ENCODE data around the gene ENPP7. TPM values are rescaled to one million over a fixed set of nuclear protein-coding genes. Genes with fewer than 3 reads are reported as not detected.

ENPP7 gene
- total RNA-seq, 2 donors from 2014 or later: not detected

GRCh38 chr17:79737922-79738578 lies 7.3 kb downstream of the ENPP7 start:
- Histone ChIP-seq H3K27ac (no peak overlapping the region), H3K4me1 (ENCODE audit: control insufficient read depth in 1 of 2, low read depth in 2 of 2) (peaks cover 3 to 8% of the 10 kb centered on the region in 2 donors), H3K9me3 (no peaks in the 10 kb centered on the region), H3K36me3 (no peaks in the 10 kb centered on the region), H3K27me3 (replicated peaks; ENCODE audit: insufficient read depth) (no peaks in the 10 kb centered on the region), H3K4me3 (no peak overlapping the region)
- DNase-seq (ENCODE audit: low spot score) (no peak), ATAC-seq (ENCODE audit: insufficient number of reproducible peaks, low FRiP score, low read depth) (no peak)
- TF ChIP-seq, protein P1, sequence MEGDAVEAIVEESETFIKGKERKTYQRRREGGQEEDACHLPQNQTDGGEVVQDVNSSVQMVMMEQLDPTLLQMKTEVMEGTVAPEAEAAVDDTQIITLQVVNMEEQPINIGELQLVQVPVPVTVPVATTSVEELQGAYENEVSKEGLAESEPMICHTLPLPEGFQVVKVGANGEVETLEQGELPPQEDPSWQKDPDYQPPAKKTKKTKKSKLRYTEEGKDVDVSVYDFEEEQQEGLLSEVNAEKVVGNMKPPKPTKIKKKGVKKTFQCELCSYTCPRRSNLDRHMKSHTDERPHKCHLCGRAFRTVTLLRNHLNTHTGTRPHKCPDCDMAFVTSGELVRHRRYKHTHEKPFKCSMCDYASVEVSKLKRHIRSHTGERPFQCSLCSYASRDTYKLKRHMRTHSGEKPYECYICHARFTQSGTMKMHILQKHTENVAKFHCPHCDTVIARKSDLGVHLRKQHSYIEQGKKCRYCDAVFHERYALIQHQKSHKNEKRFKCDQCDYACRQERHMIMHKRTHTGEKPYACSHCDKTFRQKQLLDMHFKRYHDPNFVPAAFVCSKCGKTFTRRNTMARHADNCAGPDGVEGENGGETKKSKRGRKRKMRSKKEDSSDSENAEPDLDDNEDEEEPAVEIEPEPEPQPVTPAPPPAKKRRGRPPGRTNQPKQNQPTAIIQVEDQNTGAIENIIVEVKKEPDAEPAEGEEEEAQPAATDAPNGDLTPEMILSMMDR (IDR thresholded peaks at IDR 0.05): no peak

- Histone ChIP-seq H3K27ac (no peak overlapping the region), H3K4me3 (no peak overlapping the region), H3K27me3 (replicated peaks; ENCODE audit: insufficient read depth) (no peaks in the 10 kb centered on the region), H3K4me1 (ENCODE audit: control insufficient read depth in 1 of 2, low read depth in 2 of 2) (peaks cover 3 to 8% of the 10 kb centered on the region in 2 donors), H3K9me3 (no peaks in the 10 kb centered on the region), H3K36me3 (no peaks in the 10 kb centered on the region)
- ATAC-seq (ENCODE audit: insufficient number of reproducible peaks, low FRiP score, low read depth) (no peak), DNase-seq (ENCODE audit: low spot score) (no peak)
- TF ChIP-seq, protein P1 (IDR thresholded peaks at IDR 0.05): no peak
These were observed 7.9 kb downstream of the ENPP7 start for GRCh38 chr17:79738643-79739042.

- H3K36me3 ChIP-seq: no peaks in the 10 kb centered on the region
- H3K27me3 ChIP-seq (replicated peaks; ENCODE audit: insufficient read depth): no peaks in the 10 kb centered on the region
- no peak overlapping the region for H3K4me3 ChIP-seq
- peaks cover 3 to 8% of the 10 kb centered on the region in 2 donors for H3K4me1 ChIP-seq (ENCODE audit: control insufficient read depth in 1 of 2, low read depth in 2 of 2)
- ATAC-seq (ENCODE audit: insufficient number of reproducible peaks, low FRiP score, low read depth) (no peak), DNase-seq (ENCODE audit: low spot score) (no peak)
- H3K9me3 ChIP-seq: no peaks in the 10 kb centered on the region
- H3K27ac ChIP-seq: no peak overlapping the region
- TF ChIP-seq, protein P1 (IDR thresholded peaks at IDR 0.05): no peak
These were observed 8.7 kb downstream of the ENPP7 start for GRCh38 chr17:79739148-79740062.

DNA sequence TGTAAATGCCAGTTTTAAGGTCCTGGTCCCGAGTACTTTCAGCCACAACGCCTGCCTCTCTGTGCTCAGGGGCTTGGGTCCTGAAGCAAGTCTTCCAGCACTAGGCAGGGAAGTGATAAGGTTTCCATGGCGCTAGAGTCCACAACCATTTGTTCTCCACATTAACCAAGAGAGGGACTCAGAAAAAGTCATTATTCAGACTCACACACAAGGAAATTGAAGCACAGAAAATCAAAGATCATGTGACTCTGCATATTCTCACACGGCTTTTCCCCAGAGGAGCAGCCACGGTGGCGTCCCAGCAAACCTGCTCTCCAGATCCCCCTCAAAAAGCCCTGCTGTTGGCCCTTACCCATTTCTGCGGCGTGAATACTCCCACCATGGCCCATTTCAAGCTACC lies 9.7 kb downstream of the ENPP7 start:
- no peaks in the 10 kb centered on the region for H3K36me3 ChIP-seq
- peaks cover 3 to 8% of the 10 kb centered on the region in 2 donors for H3K4me1 ChIP-seq (ENCODE audit: control insufficient read depth in 1 of 2, low read depth in 2 of 2)
- H3K9me3 ChIP-seq: no peaks in the 10 kb centered on the region
- H3K27ac ChIP-seq: no peak overlapping the region
- no peaks in the 10 kb centered on the region for H3K27me3 ChIP-seq (replicated peaks; ENCODE audit: insufficient read depth)
- TF ChIP-seq, protein P1 (IDR thresholded peaks at IDR 0.05): no peak
- DNase-seq (ENCODE audit: low spot score) (no peak), ATAC-seq (ENCODE audit: insufficient number of reproducible peaks, low FRiP score, low read depth) (no peak)
- H3K4me3 ChIP-seq: no peak overlapping the region

- Histone ChIP-seq H3K9me3 (no peaks in the 10 kb centered on the region), H3K27ac (no peak overlapping the region), H3K27me3 (replicated peaks; ENCODE audit: insufficient read depth) (peaks cover 1% of the 10 kb centered on the region), H3K4me1 (ENCODE audit: control insufficient read depth in 1 of 2, low read depth in 2 of 2) (peaks cover 3 to 8% of the 10 kb centered on the region in 2 donors), H3K4me3 (no peak overlapping the region), H3K36me3 (no peaks in the 10 kb centered on the region)
- DNase-seq (ENCODE audit: low spot score): no peak
- TF ChIP-seq, protein P1 (IDR thresholded peaks at IDR 0.05): no peak
- ATAC-seq (ENCODE audit: insufficient number of reproducible peaks, low FRiP score, low read depth): no peak
These were observed 10.6 kb downstream of the ENPP7 start for GRCh38 chr17:79741401-79741750.

All from thoracic aorta (tissue), 2 donors.